NCI-H82 (cell line): ENCODE results near the gene ZBTB14.

ENCODE experiments used
- DNase-seq: peaks from one replicate; lab custom pipeline; 2025; lab: John Stamatoyannopoulos, UW

Gene ZBTB14

GRCh38 chr18:5295231-5295920 lies at the start of gene ZBTB14:
ZBTB14 (minus strand) TSS chr18:5295726; CDS start chr18:5293246, 2,480 bp downstream.
- DNase-seq, result peak; percentile 62

GRCh38 chr18:5339202-5339834 lies 43.8 kb upstream of the ZBTB14 start:
- DNase-seq, result no peak

GRCh38 chr18:5334456-5335075 lies 39.0 kb upstream of the ZBTB14 start:
- no peak for DNase-seq

- no peak for DNase-seq
Measured at GRCh38 chr18:5318061-5318700, 22.7 kb upstream of the ZBTB14 start.

- no peak for DNase-seq
Measured at GRCh38 chr18:5317186-5317585, 21.7 kb upstream of the ZBTB14 start.

- DNase-seq, result no peak
Measured at GRCh38 chr18:5315838-5316237, 20.3 kb upstream of the ZBTB14 start.

- DNase-seq, result no peak
Measured at GRCh38 chr18:5311301-5311989, 15.9 kb upstream of the ZBTB14 start.

GRCh38 chr18:5309888-5310470 lies 14.5 kb upstream of the ZBTB14 start:
- DNase-seq, result no peak

GRCh38 chr18:5305835-5306234 lies 10.3 kb upstream of the ZBTB14 start:
- no peak for DNase-seq

- DNase-seq, result no peak
Measured at GRCh38 chr18:5304232-5304631, 8.7 kb upstream of the ZBTB14 start.

- DNase-seq, result no peak
Measured at GRCh38 chr18:5303636-5304035, 8.1 kb upstream of the ZBTB14 start.

- DNase-seq, result no peak
Measured at GRCh38 chr18:5302606-5303005, 7.1 kb upstream of the ZBTB14 start.

- no peak for DNase-seq
Measured at GRCh38 chr18:5300476-5301010, 5.0 kb upstream of the ZBTB14 start.

- no peak for DNase-seq
Measured at GRCh38 chr18:5298156-5298852, 2.8 kb upstream of the ZBTB14 start.

- DNase-seq, result no peak
Measured at GRCh38 chr18:5297597-5297996, 2.1 kb upstream of the ZBTB14 start.

GRCh38 chr18:5296706-5297320 lies 1.3 kb upstream of the ZBTB14 start:
- DNase-seq, result peak; percentile 88

- peak; percentile 97 for DNase-seq
Measured at GRCh38 chr18:5295981-5296705, 617 bp upstream of the ZBTB14 start.

- DNase-seq, result peak; percentile 62
Measured at GRCh38 chr18:5294457-5295230, 882 bp downstream of the ZBTB14 start.

- DNase-seq, result no peak
Measured at GRCh38 chr18:5294113-5294456, 1.4 kb downstream of the ZBTB14 start.
